GM23248 (cell line): Measurements from ENCODE around the gene TUFT1.

Experiments
- EZH2 ChIP-seq: fragments of 200-600 bp; sonication (generic); IDR thresholded peaks from 2 replicates; pipeline ENCODE4 v1.6.1; 2018; ENCODE audit warnings: antibody characterized with exemption, mild to moderate bottlenecking; ENCODE audit not compliant: insufficient read depth, poor library complexity, severe bottlenecking
- EZH2phosphoT487 ChIP-seq: fragments of 200-600 bp; sonication (generic); IDR thresholded peaks from 2 replicates; pipeline ENCODE4 v1.6.1; 2018; ENCODE audit warnings: antibody characterized with exemption, moderate library complexity, mild to moderate bottlenecking, low read depth; ENCODE audit not compliant: insufficient read depth

GRCh38 chr1:151510020-151510405 is 30.1 kb upstream of the TUFT1 start:
- TF ChIP-seq EZH2phosphoT487 (no peak), EZH2 (no peak)
